AG04450 (cell line): Measurements from ENCODE around the gene PFKM. TPM values are rescaled to one million over a fixed set of nuclear protein-coding genes. Genes with fewer than 3 reads are reported as not detected.

ENCODE experiments used
- CTCF ChIA-PET: fragments of 300-600, 350-600 bp; formaldehyde crosslinking; extraction: SDS; loops from one replicate; lab custom pipeline; 2022; ENCODE audit warnings: antibody characterized with exemption, inconsistent platforms; lab: Charles Lee
- POLR2A ChIA-PET: fragments of 350-600 bp; formaldehyde crosslinking; extraction: SDS; loops from one replicate; lab custom pipeline; 2021; ENCODE audit warnings: antibody characterized with exemption, inconsistent platforms; lab: Yijun Ruan, JAX
- DNase-seq: peaks from one replicate; pipeline ENCODE4 v3.0.0-alpha.2; 2011; ENCODE audit warnings: low read depth, low spot score
- H3K27ac ChIP-seq: one replicate; pipeline ENCODE4 v1.5.1; 2012; ENCODE audit warnings: low read depth, low read length, control low read depth
- H3K27me3 ChIP-seq: one replicate; pipeline ENCODE4 v1.6.0; 2012; ENCODE audit warnings: low read length; ENCODE audit not compliant: control insufficient read depth, insufficient read depth
- H3K4me3 ChIP-seq: 2 replicates; pipeline ENCODE4 v1.5.1; 2011; ENCODE audit warnings: mild to moderate bottlenecking, low read depth, low read length, control low read depth
- H3K9me3 ChIP-seq: 2 replicates; pipeline ENCODE4 v1.5.1; 2012; ENCODE audit warnings: low read length; ENCODE audit not compliant: control insufficient read depth, insufficient read depth
- polyA plus RNA-seq: library from polyadenylated mRNA; depleted of rRNA; stranded (reverse); fragments of >200 nt; gene quantifications from 2 replicates; pipeline ENCODE4 v1.2.3, GENCODE V29; 2011
- TF ChIP-seq, protein P1 (sequence below): IDR thresholded peaks from 2 replicates; pipeline ENCODE4 v1.5.1; 2011; ENCODE audit warnings: low read depth, low read length, control low read depth, inconsistent platforms

Gene PFKM
- polyA plus RNA-seq, 1 experiment: 58.4 TPM

DNA sequence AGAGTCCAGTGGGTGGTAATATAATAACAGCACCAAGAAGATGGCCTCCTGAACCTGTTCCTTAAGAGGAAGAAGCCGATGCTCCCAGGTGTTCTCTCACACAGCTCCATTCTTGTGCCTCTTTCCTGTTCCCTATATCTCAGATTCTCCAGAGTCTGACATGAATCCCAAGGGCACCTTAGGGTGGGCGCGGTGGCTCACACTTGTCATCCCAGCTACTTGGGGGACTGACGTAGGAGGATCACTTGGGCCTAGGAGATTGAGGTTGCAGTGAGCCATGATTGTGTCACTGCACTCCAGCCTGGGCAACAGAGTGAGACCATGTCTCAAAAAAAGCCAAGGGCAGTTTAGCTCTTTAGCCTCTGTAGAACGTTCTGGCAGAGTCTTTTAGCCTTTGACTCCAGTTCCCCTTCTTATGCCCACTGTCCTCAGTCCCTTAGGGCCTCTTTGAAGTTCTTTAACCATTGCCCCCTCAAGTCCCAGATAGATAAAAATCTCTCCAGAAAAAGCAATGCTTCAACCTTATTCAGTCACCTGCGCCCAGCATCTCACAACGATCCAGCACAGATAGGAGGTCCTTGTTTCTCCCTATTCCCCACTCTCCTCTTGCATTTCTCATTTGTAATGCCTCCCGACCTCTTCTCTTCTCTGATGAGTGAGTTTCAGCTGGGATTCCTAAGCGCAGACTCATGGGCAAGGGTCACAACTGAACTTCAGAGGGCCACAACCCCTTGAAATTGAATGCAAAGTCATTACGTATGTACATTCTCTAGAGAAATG lies 68.9 kb downstream of the PFKM start:
- CTCF ChIA-PET: interaction anchor here (1.0 to 3.6 kb wide), 9 partner anchors 8 to 113 kb away, joined by 3 to 58 read pairs (median 6); partner anchors contain the start of gene ASB8
- H3K9me3 ChIP-seq: peaks cover 5% of the 10 kb centered on the region; the same call in 1 of the 2 replicates

DNA sequence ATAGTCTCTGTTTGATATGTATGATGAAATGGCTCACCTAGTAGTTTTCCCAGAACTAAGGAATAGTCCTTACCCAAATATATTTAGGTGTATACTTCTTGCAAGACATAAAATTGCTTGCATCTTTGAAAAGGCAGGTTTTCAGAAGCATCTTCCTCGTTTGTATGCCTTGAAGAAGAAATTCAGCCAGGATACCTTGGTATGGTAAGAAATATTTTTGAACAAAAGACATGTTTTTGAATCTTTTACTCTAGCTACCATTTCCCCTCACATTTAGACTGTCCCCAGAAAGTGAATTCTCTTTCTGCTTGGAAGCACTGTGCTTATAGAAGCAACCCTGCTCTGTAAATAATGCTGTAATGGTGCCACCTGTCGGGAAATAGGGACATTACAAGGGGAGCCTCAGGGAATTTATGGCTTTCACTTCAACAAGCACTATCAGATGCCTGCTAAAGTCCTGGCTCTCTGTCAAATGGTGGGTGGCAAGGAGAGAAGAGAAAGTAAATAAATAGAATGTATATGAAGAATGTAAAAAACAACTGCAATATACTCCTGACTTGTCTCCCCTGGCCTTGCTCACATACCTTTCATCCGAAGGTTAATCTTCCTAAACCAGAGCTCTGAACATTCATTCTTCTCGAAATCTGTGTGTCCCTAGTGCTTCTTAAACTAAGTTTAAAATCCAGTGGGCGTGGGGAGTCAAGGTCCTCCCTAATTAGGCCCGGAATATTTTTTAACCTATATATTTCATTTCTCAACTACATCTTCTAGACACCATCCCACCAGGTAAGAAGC lies 70.4 kb downstream of the PFKM start:
- POLR2A ChIA-PET: no interaction called here
- Histone ChIP-seq H3K27me3 (peaks cover 31% of the 10 kb centered on the region), H3K9me3 (peaks cover 1% of the 10 kb centered on the region; the same call in 1 of the 2 replicates), H3K27ac (no peak overlapping the region), H3K4me3 (no peak overlapping the region)
- TF ChIP-seq, protein P1, sequence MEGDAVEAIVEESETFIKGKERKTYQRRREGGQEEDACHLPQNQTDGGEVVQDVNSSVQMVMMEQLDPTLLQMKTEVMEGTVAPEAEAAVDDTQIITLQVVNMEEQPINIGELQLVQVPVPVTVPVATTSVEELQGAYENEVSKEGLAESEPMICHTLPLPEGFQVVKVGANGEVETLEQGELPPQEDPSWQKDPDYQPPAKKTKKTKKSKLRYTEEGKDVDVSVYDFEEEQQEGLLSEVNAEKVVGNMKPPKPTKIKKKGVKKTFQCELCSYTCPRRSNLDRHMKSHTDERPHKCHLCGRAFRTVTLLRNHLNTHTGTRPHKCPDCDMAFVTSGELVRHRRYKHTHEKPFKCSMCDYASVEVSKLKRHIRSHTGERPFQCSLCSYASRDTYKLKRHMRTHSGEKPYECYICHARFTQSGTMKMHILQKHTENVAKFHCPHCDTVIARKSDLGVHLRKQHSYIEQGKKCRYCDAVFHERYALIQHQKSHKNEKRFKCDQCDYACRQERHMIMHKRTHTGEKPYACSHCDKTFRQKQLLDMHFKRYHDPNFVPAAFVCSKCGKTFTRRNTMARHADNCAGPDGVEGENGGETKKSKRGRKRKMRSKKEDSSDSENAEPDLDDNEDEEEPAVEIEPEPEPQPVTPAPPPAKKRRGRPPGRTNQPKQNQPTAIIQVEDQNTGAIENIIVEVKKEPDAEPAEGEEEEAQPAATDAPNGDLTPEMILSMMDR: peak; percentile 85
- DNase-seq: no peak
- CTCF ChIA-PET: interaction anchor here (0.5 to 3.6 kb wide), 30 partner anchors 9 to 526 kb away, joined by 3 to 58 read pairs (median 4); partner anchors contain the start of genes ASB8, OR10AD1 and PFKM

More for the DNA sequence above, 68.9 kb downstream of the PFKM start:
- H3K27ac ChIP-seq: no peak overlapping the region
- DNase-seq: no peak
- H3K4me3 ChIP-seq: no peak overlapping the region
- POLR2A ChIA-PET: no interaction called here
- peaks cover 37% of the 10 kb centered on the region for H3K27me3 ChIP-seq
- TF ChIP-seq, protein P1: no peak

DNA sequence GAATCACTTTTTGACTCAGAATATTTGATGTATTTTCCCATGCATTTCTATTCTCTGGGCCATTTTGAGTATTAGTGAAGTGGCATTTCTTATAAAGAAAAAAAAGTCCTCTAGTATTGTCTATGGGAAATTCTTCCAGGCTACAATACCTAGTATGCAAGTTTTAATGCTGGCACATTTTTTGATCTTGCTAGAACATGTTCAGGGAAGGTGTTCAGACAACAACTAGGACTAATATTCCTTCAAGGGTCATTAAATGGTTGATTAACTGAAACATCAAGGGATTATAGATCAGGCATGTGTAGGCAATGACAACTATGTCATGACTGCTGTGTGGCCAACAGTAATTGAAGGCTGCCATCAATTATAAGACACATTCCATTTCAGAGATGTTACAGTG lies 71.9 kb downstream of the PFKM start:
- H3K4me3 ChIP-seq: no peak overlapping the region
- no peak overlapping the region for H3K27ac ChIP-seq
- CTCF ChIA-PET: interaction anchor here (3.6 kb wide), 1 partner anchor 8 kb away, joined by 58 read pairs; no protein-coding TSS in a partner anchor
- POLR2A ChIA-PET: no interaction called here
- peaks cover 20% of the 10 kb centered on the region for H3K27me3 ChIP-seq
- DNase-seq: no peak
- no peaks in the 10 kb centered on the region for H3K9me3 ChIP-seq
- TF ChIP-seq, protein P1: no peak

DNA sequence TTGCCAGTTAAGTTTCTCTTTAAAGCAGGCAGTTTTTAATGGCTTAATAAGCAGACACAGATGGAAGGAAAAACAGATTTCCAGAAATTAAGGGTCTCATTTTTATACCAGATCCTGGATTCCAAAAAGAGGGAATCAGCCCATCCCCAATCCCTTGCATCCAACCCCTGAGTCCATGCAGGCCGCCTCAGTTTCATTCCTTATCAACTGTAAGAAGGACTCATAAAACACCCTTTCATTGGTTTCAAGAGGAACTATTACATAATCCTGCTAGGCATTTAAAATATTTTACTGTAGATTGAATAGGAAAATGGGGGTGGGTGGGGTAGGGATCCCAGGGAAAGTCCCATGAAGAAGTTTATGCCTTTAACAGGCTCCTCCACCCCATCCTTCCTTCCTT lies 73.7 kb downstream of the PFKM start:
- peaks cover 13% of the 10 kb centered on the region for H3K27me3 ChIP-seq
- TF ChIP-seq, protein P1: no peak
- H3K27ac ChIP-seq: no peak overlapping the region
- no peaks in the 10 kb centered on the region for H3K9me3 ChIP-seq
- DNase-seq: no peak
- ChIA-PET POLR2A (no interaction called here), CTCF (no interaction called here)
- no peak overlapping the region for H3K4me3 ChIP-seq
